ENCODE results near the gene PRKN. TPM values are rescaled to one million over a fixed set of nuclear protein-coding genes. Genes with fewer than 3 reads are reported as not detected.

The PRKN gene
- polyA plus RNA-seq, 1 donor from 2014 or later: 1.2 TPM

GRCh38 chr6:161377116-161377515, 1350.5 kb downstream of the PRKN start:
- Histone ChIP-seq H3K4me2 (ENCODE audit: low read length) (no peak overlapping the region), H4K20me1 (ENCODE audit: insufficient read depth) (no peaks in the 10 kb centered on the region), H3F3A (ENCODE audit: insufficient read depth, low read length, poor library complexity, severe bottlenecking) (no peaks in the 10 kb centered on the region), H3K36me3 (ENCODE audit: insufficient read depth, low read length) (no peaks in the 10 kb centered on the region), H2AFZ (ENCODE audit: low read depth, low read length) (no peak overlapping the region), H3K27ac (ENCODE audit: low read length) (no peak overlapping the region), H3K27me3 (ENCODE audit: insufficient read depth, low read depth, low read length) (no peaks in the 10 kb centered on the region), H3K79me2 (replicated peaks; ENCODE audit: insufficient read depth, low read length) (no peaks in the 10 kb centered on the region), H3K9me2 (ENCODE audit: insufficient read depth, low read length) (no peaks in the 10 kb centered on the region), H3K4me3 (ENCODE audit: low read length) (no peak overlapping the region), H3K9ac (ENCODE audit: low read length) (no peak overlapping the region), H3K9me3 (ENCODE audit: low read length) (no peaks in the 10 kb centered on the region)
- TF ChIP-seq REST (IDR thresholded peaks at IDR 0.05; ENCODE audit: borderline replicate concordance) (no peak), SMC3 (conservative IDR thresholded peaks at IDR 0.05; ENCODE audit: poor library complexity) (no peak), MXI1 (conservative IDR thresholded peaks at IDR 0.05; ENCODE audit: poor library complexity, severe bottlenecking) (no peak), EP300 (conservative IDR thresholded peaks at IDR 0.05; ENCODE audit: poor library complexity, severe bottlenecking) (no peak), EZH2 (IDR thresholded peaks at IDR 0.05; ENCODE audit: borderline replicate concordance, insufficient read depth, low read length, poor library complexity, severe bottlenecking) (no peak), POLR2AphosphoS5 (IDR thresholded peaks at IDR 0.05) (no peak), CTCF (IDR thresholded peaks at IDR 0.05; ENCODE audit: poor library complexity, severe bottlenecking) (no peak), TAF1 (IDR thresholded peaks at IDR 0.05; ENCODE audit: low read depth) (no peak), RAD21 (conservative IDR thresholded peaks at IDR 0.05) (no peak)

- no peak overlapping the region for H3K9ac ChIP-seq (ENCODE audit: low read length)
- H3K4me2 ChIP-seq (ENCODE audit: low read length): no peak overlapping the region
- H4K20me1 ChIP-seq (ENCODE audit: insufficient read depth): no peaks in the 10 kb centered on the region
- H2AFZ ChIP-seq (ENCODE audit: low read depth, low read length): no peak overlapping the region
- no peak overlapping the region for H3K4me3 ChIP-seq (ENCODE audit: low read length)
- H3K27ac ChIP-seq (ENCODE audit: low read length): no peak overlapping the region
- no peaks in the 10 kb centered on the region for H3K9me3 ChIP-seq (ENCODE audit: low read length)
- no peaks in the 10 kb centered on the region for H3F3A ChIP-seq (ENCODE audit: insufficient read depth, low read length, poor library complexity, severe bottlenecking)
- H3K27me3 ChIP-seq (ENCODE audit: insufficient read depth, low read depth, low read length): no peaks in the 10 kb centered on the region
- H3K79me2 ChIP-seq (replicated peaks; ENCODE audit: insufficient read depth, low read length): no peaks in the 10 kb centered on the region
- H3K36me3 ChIP-seq (ENCODE audit: insufficient read depth, low read length): no peaks in the 10 kb centered on the region
- H3K9me2 ChIP-seq (ENCODE audit: insufficient read depth, low read length): no peaks in the 10 kb centered on the region
- no peak for TF ChIP-seq REST (IDR thresholded peaks at IDR 0.05; ENCODE audit: borderline replicate concordance)
- no peak for TF ChIP-seq EZH2 (IDR thresholded peaks at IDR 0.05; ENCODE audit: borderline replicate concordance, insufficient read depth, low read length, poor library complexity, severe bottlenecking)
- no peak for TF ChIP-seq EP300 (conservative IDR thresholded peaks at IDR 0.05; ENCODE audit: poor library complexity, severe bottlenecking)
- no peak for TF ChIP-seq MXI1 (conservative IDR thresholded peaks at IDR 0.05; ENCODE audit: poor library complexity, severe bottlenecking)
- no peak for TF ChIP-seq CTCF (IDR thresholded peaks at IDR 0.05; ENCODE audit: poor library complexity, severe bottlenecking)
- TF ChIP-seq POLR2AphosphoS5 (IDR thresholded peaks at IDR 0.05): no peak
- no peak for TF ChIP-seq RAD21 (conservative IDR thresholded peaks at IDR 0.05)
- no peak for TF ChIP-seq TAF1 (IDR thresholded peaks at IDR 0.05; ENCODE audit: low read depth)
- TF ChIP-seq SMC3 (conservative IDR thresholded peaks at IDR 0.05; ENCODE audit: poor library complexity): no peak
Measured at GRCh38 chr6:161376367-161376766, 1351.2 kb downstream of the PRKN start.

Measured in neural cell (in vitro differentiated cells).